Fibroblast of villous mesenchyme (primary cell): ENCODE data around the gene C11orf16. TPM values are rescaled to one million over a fixed set of nuclear protein-coding genes. Genes with fewer than 3 reads are reported as not detected.
"Not testable (repeated sequence)": the region's sequence is repeated elsewhere in the genome, so short reads cannot be mapped to it uniquely, and the experiment has no call there.

Source experiments
- DNase-seq: peaks from one replicate; pipeline ENCODE4 v3.0.0-alpha.2; 2010; ENCODE audit warnings: low read depth
- H3K4me3 ChIP-seq: 2 replicates; pipeline ENCODE4 v1.5.1; 2011; ENCODE audit warnings: low read depth, mild to moderate bottlenecking, low read length
- CTCF ChIP-seq: IDR thresholded peaks from 2 replicates; pipeline ENCODE4 v1.5.1; 2012; ENCODE audit warnings: low read depth, mild to moderate bottlenecking, low read length; ENCODE audit not compliant: insufficient read depth
- total RNA-seq: library from RNA; depleted of rRNA; stranded (reverse); fragments of >200 nt; gene quantifications from 2 replicates; pipeline ENCODE4 v1.2.3, GENCODE V29; 2012

C11orf16 gene
- total RNA-seq, 1 donor, result not detected

GRCh38 chr11:8948886-8949285 lies 16.1 kb upstream of the C11orf16 start:
- no peak overlapping the region for H3K4me3 ChIP-seq
- TF ChIP-seq CTCF, result no peak
- DNase-seq, result no peak

GRCh38 chr11:8947230-8947943 lies 14.6 kb upstream of the C11orf16 start:
- H3K4me3 ChIP-seq, result no peak overlapping the region
- peak; percentile 88 for DNase-seq
- no peak for TF ChIP-seq CTCF

- no peak for TF ChIP-seq CTCF
- no peak for DNase-seq
- H3K4me3 ChIP-seq, result no peak within 1 kb of the TSS
Measured at GRCh38 chr11:8942518-8943066, 9.8 kb upstream of the C11orf16 start, which contains the start of gene ASCL3. TSS of gene ASCL3 (minus strand) at chr11:8943016. CDS start at chr11:8938161, 4,855 bp downstream.

- no peak for DNase-seq
- H3K4me3 ChIP-seq, result no peak overlapping the region
- TF ChIP-seq CTCF, result no peak
Measured at GRCh38 chr11:8941341-8942103, 8.8 kb upstream of the C11orf16 start.

- TF ChIP-seq CTCF, result no peak
- DNase-seq, result no peak
- H3K4me3 ChIP-seq, result no peak overlapping the region
Measured at GRCh38 chr11:8937659-8938058, 4.9 kb upstream of the C11orf16 start.

GRCh38 chr11:8937159-8937558 lies 4.4 kb upstream of the C11orf16 start:
- no peak for TF ChIP-seq CTCF
- no peak overlapping the region for H3K4me3 ChIP-seq
- no peak for DNase-seq

- DNase-seq, H3K4me3 ChIP-seq: not testable (repeated sequence)
Measured at GRCh38 chr11:8935789-8936188, 3.0 kb upstream of the C11orf16 start.
